Measurements from ENCODE around the gene TP53BP1.

DNA sequence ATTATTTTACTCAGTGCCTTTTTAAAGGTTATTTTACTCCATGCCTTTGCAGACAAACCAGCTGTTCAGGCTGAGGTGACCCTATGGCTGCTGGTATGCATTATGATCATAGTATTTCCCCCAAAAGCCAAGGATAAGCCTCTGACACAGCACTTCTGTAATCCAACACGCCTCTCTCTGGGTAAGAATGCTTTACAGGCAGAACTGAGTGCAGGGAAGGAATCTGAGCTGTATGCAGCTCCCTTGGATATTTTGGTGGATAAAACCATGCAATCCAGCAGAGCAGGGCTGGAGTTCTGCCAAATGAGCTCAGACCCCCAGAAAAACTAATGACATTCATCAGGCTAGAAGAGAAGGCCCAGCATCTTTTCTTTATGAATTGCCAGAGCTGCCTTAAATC, 12.8 kb upstream of the TP53BP1 start:
- TF ChIP-seq, protein P1, sequence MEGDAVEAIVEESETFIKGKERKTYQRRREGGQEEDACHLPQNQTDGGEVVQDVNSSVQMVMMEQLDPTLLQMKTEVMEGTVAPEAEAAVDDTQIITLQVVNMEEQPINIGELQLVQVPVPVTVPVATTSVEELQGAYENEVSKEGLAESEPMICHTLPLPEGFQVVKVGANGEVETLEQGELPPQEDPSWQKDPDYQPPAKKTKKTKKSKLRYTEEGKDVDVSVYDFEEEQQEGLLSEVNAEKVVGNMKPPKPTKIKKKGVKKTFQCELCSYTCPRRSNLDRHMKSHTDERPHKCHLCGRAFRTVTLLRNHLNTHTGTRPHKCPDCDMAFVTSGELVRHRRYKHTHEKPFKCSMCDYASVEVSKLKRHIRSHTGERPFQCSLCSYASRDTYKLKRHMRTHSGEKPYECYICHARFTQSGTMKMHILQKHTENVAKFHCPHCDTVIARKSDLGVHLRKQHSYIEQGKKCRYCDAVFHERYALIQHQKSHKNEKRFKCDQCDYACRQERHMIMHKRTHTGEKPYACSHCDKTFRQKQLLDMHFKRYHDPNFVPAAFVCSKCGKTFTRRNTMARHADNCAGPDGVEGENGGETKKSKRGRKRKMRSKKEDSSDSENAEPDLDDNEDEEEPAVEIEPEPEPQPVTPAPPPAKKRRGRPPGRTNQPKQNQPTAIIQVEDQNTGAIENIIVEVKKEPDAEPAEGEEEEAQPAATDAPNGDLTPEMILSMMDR (IDR thresholded peaks at IDR 0.05): no peak
- TF ChIP-seq POLR2A (IDR thresholded peaks at IDR 0.05): no peak

Data from testis (tissue), 2 donors.